Trophoblast cell (in vitro differentiated cells and primary cell): Measurements from ENCODE around the gene NF1.
A peak's percentile ranks its signal among the peaks of the same experiment; 100 is the strongest.

Experiments used
- DNase-seq, 2 donors: peaks; one replicate each; pipeline ENCODE4 v3.0.0-alpha.2; 2016
- H2AFZ ChIP-seq: 2 replicates; pipeline ENCODE4 v1.6.1; 2013; ENCODE audit warnings: low read length, moderate library complexity, mild to moderate bottlenecking; ENCODE audit not compliant: insufficient read depth, poor library complexity
- H2AK5ac ChIP-seq: 2 replicates; pipeline ENCODE4 v1.6.1; 2013; ENCODE audit warnings: mild to moderate bottlenecking, low read length
- H2BK120ac ChIP-seq: 2 replicates; pipeline ENCODE4 v1.6.1; 2013; ENCODE audit warnings: low read length, mild to moderate bottlenecking, moderate library complexity; ENCODE audit not compliant: insufficient read depth, poor library complexity
- H2BK12ac ChIP-seq: 2 replicates; pipeline ENCODE4 v1.6.1; 2013; ENCODE audit warnings: mild to moderate bottlenecking, low read length, moderate library complexity
- H2BK5ac ChIP-seq: 2 replicates; pipeline ENCODE4 v1.6.1; 2013; ENCODE audit warnings: low read length, low read depth, moderate library complexity, mild to moderate bottlenecking; ENCODE audit not compliant: poor library complexity
- H3K14ac ChIP-seq: 2 replicates; pipeline ENCODE4 v1.6.1; 2013; ENCODE audit warnings: mild to moderate bottlenecking, low read length
- H3K18ac ChIP-seq: 2 replicates; pipeline ENCODE4 v1.6.1; 2013; ENCODE audit warnings: mild to moderate bottlenecking, low read length
- H3K23ac ChIP-seq: 2 replicates; pipeline ENCODE4 v1.6.1; 2013; ENCODE audit warnings: low read length
- H3K27ac ChIP-seq: 2 replicates; pipeline ENCODE4 v1.5.1; 2013; ENCODE audit warnings: low read depth, mild to moderate bottlenecking, inconsistent platforms, low read length, moderate library complexity
- H3K27me3 ChIP-seq: 2 replicates; pipeline ENCODE4 v1.6.1; 2013; ENCODE audit warnings: inconsistent platforms, mild to moderate bottlenecking, low read length, moderate library complexity; ENCODE audit not compliant: insufficient read depth
- H3K36me3 ChIP-seq, 2 experiments: 1 replicate in 1 of 2; 2 replicates in 1 of 2; pipeline ENCODE4 v1.6.1; 2013; ENCODE audit warnings: low read length in 2 of 2, mild to moderate bottlenecking in 2 of 2, moderate library complexity in 1 of 2; ENCODE audit not compliant: insufficient read depth in 2 of 2, control insufficient read depth in 1 of 2
- H3K4ac ChIP-seq: 2 replicates; pipeline ENCODE4 v1.6.1; 2013; ENCODE audit warnings: low read depth, mild to moderate bottlenecking, low read length, moderate library complexity
- H3K4me1 ChIP-seq, 2 experiments: 1 replicate in 1 of 2; 2 replicates in 1 of 2; pipeline ENCODE4 v1.6.1; 2013; ENCODE audit warnings: low read length in 2 of 2, mild to moderate bottlenecking in 2 of 2, moderate library complexity in 1 of 2; ENCODE audit not compliant: insufficient read depth in 2 of 2, control insufficient read depth in 1 of 2
- H3K4me2 ChIP-seq: 2 replicates; pipeline ENCODE4 v1.6.1; 2013; ENCODE audit warnings: inconsistent platforms, mild to moderate bottlenecking, low read length, moderate library complexity
- H3K4me3 ChIP-seq: 2 replicates; pipeline ENCODE4 v1.5.1; 2013; ENCODE audit warnings: mild to moderate bottlenecking, low read depth, low read length, inconsistent platforms
- H3K79me1 ChIP-seq: one replicate; pipeline ENCODE4 v1.6.1; 2013; ENCODE audit warnings: low read length
- H3K79me2 ChIP-seq: 2 replicates; pipeline ENCODE4 v1.6.1; 2013; ENCODE audit warnings: low read length, mild to moderate bottlenecking; ENCODE audit not compliant: control insufficient read depth, insufficient read depth, poor library complexity
- H3K9ac ChIP-seq: 2 replicates; pipeline ENCODE4 v1.6.1; 2013; ENCODE audit warnings: mild to moderate bottlenecking, low read length
- H3K9me3 ChIP-seq: 2 replicates; pipeline ENCODE4 v1.6.1; 2013; ENCODE audit warnings: low read depth, mild to moderate bottlenecking, control low read depth, inconsistent platforms, low read length; ENCODE audit not compliant: insufficient read depth
- H4K12ac ChIP-seq: 2 replicates; pipeline ENCODE4 v1.6.1; 2013; ENCODE audit warnings: low read depth, mild to moderate bottlenecking, low read length, moderate library complexity
- H4K8ac ChIP-seq: 2 replicates; pipeline ENCODE4 v1.6.1; 2013; ENCODE audit warnings: low read depth, mild to moderate bottlenecking, low read length, moderate library complexity
- H4K91ac ChIP-seq: one replicate; pipeline ENCODE4 v1.6.1; 2013; ENCODE audit warnings: low read depth, mild to moderate bottlenecking, low read length, moderate library complexity
- WGBS: extraction: QIAGEN DNeasy Blood & Tissue Kit; methylation state at CpG from one replicate; pipeline ENCODE4 v1.1.7; 2013; ENCODE audit warnings: missing lambda C conversion rate; ENCODE audit not compliant: insufficient read length, insufficient coverage; ENCODE audit errors: extremely low coverage; 5-methylcytosine and 5-hydroxymethylcytosine counted together

NF1 gene

DNA sequence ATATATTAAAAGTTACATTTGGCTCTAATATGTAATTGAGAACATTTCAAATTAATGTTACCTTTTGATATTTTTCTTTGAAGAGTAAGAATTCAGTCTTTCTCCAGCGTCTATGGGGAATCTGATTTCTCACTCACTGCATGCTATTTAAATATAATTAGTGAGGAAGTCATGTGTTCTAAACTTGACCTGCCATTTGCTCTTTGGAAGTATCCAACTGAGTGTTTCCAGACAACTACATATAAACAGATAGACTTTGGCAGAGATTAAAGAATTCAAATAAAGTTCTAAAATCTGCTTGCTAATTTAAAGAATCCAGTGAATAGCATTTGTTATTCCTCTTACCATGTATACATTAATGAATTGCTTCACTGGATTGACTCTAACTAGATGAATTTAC, 178.7 kb downstream of the NF1 start:
- H3K27ac ChIP-seq = no peak overlapping the region
- no peak overlapping the region for H4K8ac ChIP-seq
- H3K4me2 ChIP-seq = no peak overlapping the region
- no peaks in the 10 kb centered on the region for H3K9me3 ChIP-seq
- H2BK12ac ChIP-seq = no peak overlapping the region
- peaks cover 4 to 10% of the 10 kb centered on the region in 2 experiments for H3K36me3 ChIP-seq
- H3K79me2 ChIP-seq = no peaks in the 10 kb centered on the region
- H2AFZ ChIP-seq = no peak overlapping the region
- H3K18ac ChIP-seq = no peak overlapping the region
- H4K12ac ChIP-seq = no peak overlapping the region
- H3K79me1 ChIP-seq = no peaks in the 10 kb centered on the region
- no peak overlapping the region for H3K9ac ChIP-seq
- H2BK5ac ChIP-seq = no peak overlapping the region
- H2BK120ac ChIP-seq = no peak overlapping the region
- H3K14ac ChIP-seq = no peak overlapping the region
- H3K4me1 ChIP-seq = peaks cover 0 to 9% of the 10 kb centered on the region in 2 experiments
- no peak overlapping the region for H4K91ac ChIP-seq
- H3K27me3 ChIP-seq = no peaks in the 10 kb centered on the region
- H2AK5ac ChIP-seq = no peak overlapping the region
- no peak overlapping the region for H3K4me3 ChIP-seq
- no peak overlapping the region for H3K23ac ChIP-seq
- DNase-seq = no peak
- no CpG with 5 or more reads among the region's 1 CpG for WGBS
- H3K4ac ChIP-seq = no peak overlapping the region

DNA sequence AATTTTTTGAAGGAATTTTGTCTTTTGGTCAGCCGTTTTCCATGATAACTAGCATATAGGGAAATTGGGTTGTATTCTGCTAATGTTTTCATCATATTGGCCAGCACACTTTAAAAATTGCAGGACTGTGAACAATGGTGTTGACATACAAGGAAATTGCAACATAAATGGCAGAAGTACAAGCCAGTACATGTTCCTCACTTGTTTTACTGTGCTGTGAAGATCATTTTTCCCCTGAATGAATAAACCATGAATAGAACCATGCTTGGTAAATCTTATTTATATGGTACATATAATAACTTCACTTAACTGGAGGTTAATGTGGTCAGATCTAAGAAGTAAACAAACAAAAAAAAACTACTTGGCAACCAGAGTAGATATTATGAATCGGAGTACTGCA, 179.5 kb downstream of the NF1 start:
- no peak overlapping the region for H3K4ac ChIP-seq
- H3K18ac ChIP-seq = no peak overlapping the region
- no peak overlapping the region for H3K4me2 ChIP-seq
- H3K79me2 ChIP-seq = no peaks in the 10 kb centered on the region
- no peak overlapping the region for H2BK120ac ChIP-seq
- H3K9ac ChIP-seq = no peak overlapping the region
- no peak overlapping the region for H3K14ac ChIP-seq
- no peaks in the 10 kb centered on the region for H3K9me3 ChIP-seq
- H3K79me1 ChIP-seq = no peaks in the 10 kb centered on the region
- H4K12ac ChIP-seq = no peak overlapping the region
- no CpG with 5 or more reads among the region's 2 CpGs for WGBS
- no peak overlapping the region for H2AK5ac ChIP-seq
- no peak overlapping the region for H4K8ac ChIP-seq
- no peak overlapping the region for H2BK5ac ChIP-seq
- DNase-seq = peak in 1 of 2 donors; percentile 47
- peaks cover 0 to 6% of the 10 kb centered on the region in 2 experiments for H3K4me1 ChIP-seq
- no peak overlapping the region for H2AFZ ChIP-seq
- no peak overlapping the region for H3K4me3 ChIP-seq
- peaks cover 3 to 10% of the 10 kb centered on the region in 2 experiments for H3K36me3 ChIP-seq
- H3K23ac ChIP-seq = no peak overlapping the region
- no peak overlapping the region for H2BK12ac ChIP-seq
- H3K27ac ChIP-seq = no peak overlapping the region
- H4K91ac ChIP-seq = no peak overlapping the region
- no peaks in the 10 kb centered on the region for H3K27me3 ChIP-seq

DNA sequence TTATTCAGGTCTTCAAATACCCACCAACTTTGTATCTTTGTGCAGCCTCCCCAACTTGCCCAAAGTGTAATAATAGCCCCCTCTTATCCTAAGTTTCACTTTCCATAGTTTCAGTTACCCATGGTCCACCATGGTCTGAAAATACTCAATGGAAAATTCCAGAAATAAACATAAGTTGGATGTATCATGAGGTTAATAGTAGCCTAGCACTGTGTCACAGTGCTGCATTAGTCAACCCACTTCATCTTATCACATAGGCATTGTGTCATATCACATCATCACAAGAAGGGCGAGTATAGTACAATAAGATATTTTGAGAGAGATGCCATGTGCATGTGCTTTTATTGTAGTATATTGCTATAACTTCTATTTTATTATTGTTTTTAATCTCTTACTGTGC, 180.3 kb downstream of the NF1 start:
- Histone ChIP-seq H3K4ac (no peak overlapping the region), H3K27ac (no peak overlapping the region), H3K18ac (no peak overlapping the region), H3K9ac (no peak overlapping the region), H3K23ac (no peak overlapping the region), H4K91ac (no peak overlapping the region), H3K4me1 (peaks cover 0 to 2% of the 10 kb centered on the region in 2 experiments), H2BK5ac (no peak overlapping the region), H2BK120ac (no peak overlapping the region), H2AK5ac (no peak overlapping the region), H3K4me3 (no peak overlapping the region), H4K12ac (no peak overlapping the region), H2BK12ac (no peak overlapping the region), H3K79me2 (no peaks in the 10 kb centered on the region), H3K4me2 (no peak overlapping the region), H2AFZ (no peak overlapping the region), H3K36me3 (peaks cover 3 to 10% of the 10 kb centered on the region in 2 experiments), H3K27me3 (no peaks in the 10 kb centered on the region), H3K79me1 (no peaks in the 10 kb centered on the region), H3K9me3 (no peaks in the 10 kb centered on the region), H4K8ac (no peak overlapping the region), H3K14ac (no peak overlapping the region)
- DNase-seq = peak in 1 of 2 donors; percentile 13
- no CpG with 5 or more reads among the region's 1 CpG for WGBS

DNA sequence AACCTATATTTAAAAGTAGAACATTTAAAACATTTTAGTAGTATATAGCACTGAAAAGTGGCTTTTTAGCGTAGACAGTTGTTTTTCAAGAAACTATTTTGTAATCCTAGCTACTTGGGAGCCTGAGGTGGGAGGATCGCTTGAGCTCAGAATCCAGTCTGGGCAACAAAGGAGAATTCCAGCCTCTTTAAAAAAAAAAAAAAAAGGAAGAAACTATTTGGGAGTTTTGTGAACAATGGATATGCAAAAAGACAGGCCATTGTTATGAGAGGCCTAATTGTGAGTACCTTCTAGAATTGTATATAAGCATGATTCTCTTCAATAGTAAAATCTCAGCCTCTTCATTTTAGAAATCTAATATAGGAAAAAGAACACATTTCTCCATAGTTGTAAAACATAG, 184.6 kb downstream of the NF1 start:
- no peak overlapping the region for H3K14ac ChIP-seq
- H3K4me2 ChIP-seq = no peak overlapping the region
- peak in 1 of 2 donors; percentile 25 for DNase-seq

More for the DNA sequence above, 184.6 kb downstream of the NF1 start:
- H2BK12ac ChIP-seq = no peak overlapping the region
- no peak overlapping the region for H3K4ac ChIP-seq
- no peak overlapping the region for H3K4me3 ChIP-seq
- H3K9ac ChIP-seq = no peak overlapping the region
- no peak overlapping the region for H4K12ac ChIP-seq
- H2BK120ac ChIP-seq = no peak overlapping the region
- WGBS = no CpG with 5 or more reads among the region's 2 CpGs
- no peak overlapping the region for H2AK5ac ChIP-seq
- no peak overlapping the region for H2AFZ ChIP-seq
- no peak overlapping the region for H2BK5ac ChIP-seq
- H3K27ac ChIP-seq = no peak overlapping the region
- no peak overlapping the region for H4K91ac ChIP-seq
- no peak overlapping the region for H4K8ac ChIP-seq
- no peaks in the 10 kb centered on the region for H3K79me1 ChIP-seq
- H3K36me3 ChIP-seq = peaks cover 2 to 10% of the 10 kb centered on the region in 2 experiments
- H3K9me3 ChIP-seq = no peaks in the 10 kb centered on the region
- no peak overlapping the region for H3K23ac ChIP-seq
- H3K27me3 ChIP-seq = no peaks in the 10 kb centered on the region
- H3K79me2 ChIP-seq = no peaks in the 10 kb centered on the region
- no peak overlapping the region for H3K18ac ChIP-seq
- no peaks in the 10 kb centered on the region for H3K4me1 ChIP-seq
